ENCODE data around the gene CLTA. TPM values are rescaled to one million over a fixed set of nuclear protein-coding genes. Genes with fewer than 3 reads are reported as not detected.

The CLTA gene
- total RNA-seq, 4 donors from 2014 or later, result 136 to 195 (median 158) TPM

- Histone ChIP-seq H3K27ac (peak overlapping the region; percentile 86 to 95 (median 90)), H3K4me1 (peaks cover 19 to 44% (median 31%) of the 10 kb centered on the region in 3 donors), H3K9me3 (no peaks in the 10 kb centered on the region), H3K4me3 (peak overlapping the region; percentile 81 to 83), H3K27me3 (no peaks in the 10 kb centered on the region), H3K36me3 (no peaks in the 10 kb centered on the region)
- ATAC-seq, result no peak
- 0 to 11% methylated on average over 9 of the region's 9 CpGs for WGBS, 2 donors (ENCODE audit: low coverage in 1 of 2)
- TF ChIP-seq, protein P1, sequence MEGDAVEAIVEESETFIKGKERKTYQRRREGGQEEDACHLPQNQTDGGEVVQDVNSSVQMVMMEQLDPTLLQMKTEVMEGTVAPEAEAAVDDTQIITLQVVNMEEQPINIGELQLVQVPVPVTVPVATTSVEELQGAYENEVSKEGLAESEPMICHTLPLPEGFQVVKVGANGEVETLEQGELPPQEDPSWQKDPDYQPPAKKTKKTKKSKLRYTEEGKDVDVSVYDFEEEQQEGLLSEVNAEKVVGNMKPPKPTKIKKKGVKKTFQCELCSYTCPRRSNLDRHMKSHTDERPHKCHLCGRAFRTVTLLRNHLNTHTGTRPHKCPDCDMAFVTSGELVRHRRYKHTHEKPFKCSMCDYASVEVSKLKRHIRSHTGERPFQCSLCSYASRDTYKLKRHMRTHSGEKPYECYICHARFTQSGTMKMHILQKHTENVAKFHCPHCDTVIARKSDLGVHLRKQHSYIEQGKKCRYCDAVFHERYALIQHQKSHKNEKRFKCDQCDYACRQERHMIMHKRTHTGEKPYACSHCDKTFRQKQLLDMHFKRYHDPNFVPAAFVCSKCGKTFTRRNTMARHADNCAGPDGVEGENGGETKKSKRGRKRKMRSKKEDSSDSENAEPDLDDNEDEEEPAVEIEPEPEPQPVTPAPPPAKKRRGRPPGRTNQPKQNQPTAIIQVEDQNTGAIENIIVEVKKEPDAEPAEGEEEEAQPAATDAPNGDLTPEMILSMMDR (IDR thresholded peaks at IDR 0.05), result no peak
- TF ChIP-seq POLR2AphosphoS5 (IDR thresholded peaks at IDR 0.05) (no peak), EP300 (IDR thresholded peaks at IDR 0.05) (no peak), POLR2A (IDR thresholded peaks at IDR 0.05) (no peak)
Observed at GRCh38 chr9:36189976-36190375, 745 bp upstream of the CLTA start.

- TF ChIP-seq, protein P1 (IDR thresholded peaks at IDR 0.05), result no peak
- no peak for TF ChIP-seq POLR2AphosphoS5 (IDR thresholded peaks at IDR 0.05)
- TF ChIP-seq POLR2A (IDR thresholded peaks at IDR 0.05), result no peak
- TF ChIP-seq EP300 (IDR thresholded peaks at IDR 0.05), result no peak
- 0% methylated on average over 4 to 5 of the region's 18 CpGs for WGBS, 2 donors (ENCODE audit: low coverage in 1 of 2)
- no peaks in the 10 kb centered on the region for H3K9me3 ChIP-seq
- no peaks in the 10 kb centered on the region for H3K27me3 ChIP-seq
- H3K36me3 ChIP-seq, result no peaks in the 10 kb centered on the region
- H3K4me3 ChIP-seq, result peak overlapping the region; percentile 81 to 83
- ATAC-seq, result no peak
- H3K4me1 ChIP-seq, result peaks cover 19 to 53% (median 31%) of the 10 kb centered on the region in 3 donors
- H3K27ac ChIP-seq, result peak overlapping the region; percentile 86 to 95 (median 90)
Observed at GRCh38 chr9:36191290-36191645, 547 bp downstream of the CLTA start.

DNA sequence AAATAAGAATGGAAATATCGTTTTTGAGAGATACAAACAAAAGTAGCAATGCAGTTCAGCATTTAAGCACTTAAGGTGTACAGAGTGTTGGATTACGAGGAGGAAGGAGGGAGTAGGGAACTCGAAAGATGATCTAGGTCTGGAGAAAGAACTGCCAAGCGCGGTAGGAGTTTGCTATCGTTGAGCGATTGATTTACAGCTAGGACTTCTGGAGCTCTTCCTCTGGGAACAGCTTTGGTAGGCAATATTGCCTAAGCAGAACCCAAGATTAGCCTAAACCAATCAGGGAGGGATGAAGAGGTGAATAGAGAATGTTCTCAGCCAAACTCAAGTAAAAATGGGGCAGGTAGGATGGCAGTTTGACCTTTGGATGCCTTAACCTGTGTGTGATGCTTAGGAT lies 965 bp downstream of the CLTA start:
- no peak for TF ChIP-seq EP300 (IDR thresholded peaks at IDR 0.05)
- TF ChIP-seq POLR2AphosphoS5 (IDR thresholded peaks at IDR 0.05), result no peak
- TF ChIP-seq, protein P1 (IDR thresholded peaks at IDR 0.05), result no peak
- no peak for TF ChIP-seq POLR2A (IDR thresholded peaks at IDR 0.05)
- peaks cover 19 to 53% (median 31%) of the 10 kb centered on the region in 3 donors for H3K4me1 ChIP-seq
- 0% methylated on average over 7 of the region's 7 CpGs for WGBS, 2 donors (ENCODE audit: low coverage in 1 of 2)
- peaks cover 0 to 2% of the 10 kb centered on the region in 2 donors for H3K36me3 ChIP-seq
- no peak for ATAC-seq
- H3K27me3 ChIP-seq, result no peaks in the 10 kb centered on the region
- H3K27ac ChIP-seq, result peak overlapping the region in 3 of 4 donors; percentile 86 to 93 (median 88)
- H3K9me3 ChIP-seq, result no peaks in the 10 kb centered on the region
- H3K4me3 ChIP-seq, result peak overlapping the region; percentile 81 to 83

DNA sequence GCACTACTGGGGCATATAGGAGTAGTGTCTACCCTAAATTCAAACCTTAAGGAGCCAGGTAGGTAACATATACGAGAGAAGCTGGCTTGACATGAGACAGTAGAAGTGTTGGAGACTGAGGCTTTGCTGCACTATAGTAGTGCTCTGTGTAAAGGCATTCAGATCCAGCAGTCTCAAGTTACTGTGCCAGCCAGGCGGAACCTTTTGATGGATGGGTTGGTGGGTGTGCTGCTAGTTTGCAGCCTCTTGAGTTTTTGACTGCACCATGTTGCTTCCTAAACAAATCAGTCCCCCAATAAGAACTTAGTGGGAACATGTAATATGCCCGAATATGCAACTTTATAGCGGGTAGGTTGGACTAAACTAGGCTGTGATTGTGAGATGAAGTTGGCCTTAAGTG lies 1.5 kb downstream of the CLTA start:
- Histone ChIP-seq H3K27ac (no peak overlapping the region), H3K4me3 (peak overlapping the region; percentile 81 to 83), H3K36me3 (peaks cover 0 to 6% of the 10 kb centered on the region in 2 donors), H3K27me3 (no peaks in the 10 kb centered on the region), H3K4me1 (peaks cover 19 to 53% (median 31%) of the 10 kb centered on the region in 3 donors), H3K9me3 (no peaks in the 10 kb centered on the region)
- TF ChIP-seq POLR2AphosphoS5 (IDR thresholded peaks at IDR 0.05) (no peak), EP300 (IDR thresholded peaks at IDR 0.05) (no peak), POLR2A (IDR thresholded peaks at IDR 0.05) (no peak)
- TF ChIP-seq, protein P1 (IDR thresholded peaks at IDR 0.05), result no peak
- 59 to 66% methylated on average over 2 to 4 of the region's 4 CpGs for WGBS, 2 donors (ENCODE audit: low coverage in 1 of 2)
- ATAC-seq, result no peak

DNA sequence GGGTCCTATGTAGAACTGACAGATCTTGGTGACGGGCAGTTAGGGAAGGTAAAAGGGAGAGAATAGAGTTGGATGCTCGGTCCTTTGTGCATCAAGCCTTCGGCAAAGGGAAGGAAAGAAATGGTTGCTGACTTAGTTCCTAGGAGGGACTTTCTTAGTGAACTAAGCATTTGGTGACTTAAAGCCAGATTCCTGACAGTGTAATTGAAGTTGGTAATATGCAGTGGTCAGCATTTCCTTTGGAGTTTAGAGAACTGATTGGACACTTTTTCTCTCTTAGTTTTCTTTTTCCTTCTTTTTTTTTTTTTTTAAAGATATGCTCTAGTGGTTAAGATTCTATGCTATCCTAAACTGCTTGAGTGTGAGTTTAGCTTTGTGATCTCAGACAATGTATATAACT lies 2.3 kb downstream of the CLTA start:
- H3K36me3 ChIP-seq, result peaks cover 0 to 14% of the 10 kb centered on the region in 2 donors
- TF ChIP-seq, protein P1 (IDR thresholded peaks at IDR 0.05), result no peak
- no peak for TF ChIP-seq POLR2A (IDR thresholded peaks at IDR 0.05)
- ATAC-seq, result no peak
- H3K9me3 ChIP-seq, result no peaks in the 10 kb centered on the region
- H3K4me3 ChIP-seq, result peak overlapping the region in 1 of 2 donors; percentile 83
- peaks cover 19 to 53% (median 31%) of the 10 kb centered on the region in 3 donors for H3K4me1 ChIP-seq
- 52 to 82% methylated on average over 2 to 3 of the region's 3 CpGs for WGBS, 2 donors (ENCODE audit: low coverage in 1 of 2)
- no peak overlapping the region for H3K27ac ChIP-seq
- H3K27me3 ChIP-seq, result no peaks in the 10 kb centered on the region

Measured in gastroesophageal sphincter (tissue), 4 donors.